CD4-positive, CD25-positive, alpha-beta regulatory T cell (primary cell): ENCODE results near the gene TEAD4. TPM values are rescaled to one million over a fixed set of nuclear protein-coding genes. Genes with fewer than 3 reads are reported as not detected.

Experiments used
- ATAC-seq, 2 donors: fragments of 150-1000 bp; cut with Tn5 transposase; one replicate each; pipeline ENCODE4 v1.10.0; 2021; ENCODE audit warnings: low read depth in 2 of 2, moderate number of reproducible peaks in 2 of 2, moderate library complexity in 1 of 2
- DNase-seq, 3 donors: peaks; one replicate each; pipeline versions ENCODE4 v3.0.0 to v3.0.0-alpha.2; 2012 to 2022; ENCODE audit warnings: mixed read lengths in 1 of 3
- H3K27ac ChIP-seq: one replicate; pipeline ENCODE4 v1.7.0; 2013; ENCODE audit warnings: mild to moderate bottlenecking, low read length; ENCODE audit not compliant: insufficient read depth, poor library complexity, severe bottlenecking
- H3K27me3 ChIP-seq: one replicate; pipeline ENCODE4 v1.7.0; 2013; ENCODE audit warnings: low read length; ENCODE audit not compliant: control insufficient read depth, insufficient read depth
- H3K36me3 ChIP-seq: one replicate; pipeline ENCODE4 v1.7.0; 2013; ENCODE audit warnings: mild to moderate bottlenecking, low read length, moderate library complexity; ENCODE audit not compliant: control insufficient read depth, insufficient read depth
- H3K4me1 ChIP-seq: 2 replicates; pipeline ENCODE4 v1.7.0; 2013; ENCODE audit warnings: mild to moderate bottlenecking, low read length; ENCODE audit not compliant: insufficient read depth, control insufficient read depth, poor library complexity, severe bottlenecking
- H3K4me3 ChIP-seq: one replicate; pipeline ENCODE4 v1.7.0; 2013; ENCODE audit warnings: low read depth, mild to moderate bottlenecking, low read length, moderate library complexity
- H3K9me3 ChIP-seq, 2 experiments: 1 replicate in 1 of 2; 2 replicates in 1 of 2; pipeline ENCODE4 v1.7.0; 2013; ENCODE audit warnings: low read length in 2 of 2, mild to moderate bottlenecking in 1 of 2, moderate library complexity in 1 of 2; ENCODE audit not compliant: control insufficient read depth in 2 of 2
- H3K27ac Mint-ChIP-seq, 3 donors: one replicate each; pipeline ENCODE4 v1.8.0; 2020 to 2022; ENCODE audit warnings: mild to moderate bottlenecking in 3 of 3, mixed read lengths in 3 of 3, moderate library complexity in 2 of 3
- H3K27me3 Mint-ChIP-seq: one replicate; pipeline ENCODE4 v1.8.0; 2022; ENCODE audit warnings: mild to moderate bottlenecking, mixed read lengths
- H3K36me3 Mint-ChIP-seq: one replicate; pipeline ENCODE4 v1.8.0; 2020; ENCODE audit warnings: mixed read lengths
- H3K4me1 Mint-ChIP-seq, 4 donors: one replicate each; pipeline ENCODE4 v1.8.0; 2020 to 2022; ENCODE audit warnings: mixed read lengths in 4 of 4, mild to moderate bottlenecking in 1 of 4
- H3K4me3 Mint-ChIP-seq, 4 donors: one replicate each; pipeline ENCODE4 v1.8.0; 2020 to 2022; ENCODE audit warnings: mild to moderate bottlenecking in 4 of 4, mixed read lengths in 4 of 4, moderate library complexity in 3 of 4
- H3K9me3 Mint-ChIP-seq, 7 donors: one replicate each; pipeline ENCODE4 v1.8.0; 2020 to 2022; ENCODE audit warnings: mixed read lengths in 7 of 7, mild to moderate bottlenecking in 3 of 7, moderate library complexity in 2 of 7
- polyA plus RNA-seq, 4 donors: library from polyadenylated mRNA; unstranded; fragments of 300-500 nt; fragmentation: Illumina TruSeq; gene quantifications; one replicate each; pipeline ENCODE4 v1.2.3, GENCODE V29; 2021
- total RNA-seq: library from RNA; stranded (reverse); gene quantifications from one replicate; pipeline ENCODE4 v1.2.3, GENCODE V29; 2022

Gene TEAD4
- total and polyA plus RNA-seq, 5 donors from 2014 or later = not detected

- Histone ChIP-seq H3K36me3 (no peaks in the 10 kb centered on the region), H3K27me3 (no peaks in the 10 kb centered on the region), H3K4me1 (no peaks in the 10 kb centered on the region), H3K4me3 (no peak overlapping the region), H3K9me3 (peaks cover 0 to 3% of the 10 kb centered on the region in 2 experiments), H3K27ac (no peak overlapping the region)
- peaks cover 0 to 7% (median 0%) of the 10 kb centered on the region in 7 donors for H3K9me3 Mint-ChIP-seq
- H3K4me1 Mint-ChIP-seq = no peaks in the 10 kb centered on the region
- H3K27ac Mint-ChIP-seq = no peak overlapping the region
- H3K4me3 Mint-ChIP-seq = no peak overlapping the region
- peaks cover 4% of the 10 kb centered on the region for H3K27me3 Mint-ChIP-seq
- ATAC-seq (no peak), DNase-seq (no peak)
- H3K36me3 Mint-ChIP-seq = no peaks in the 10 kb centered on the region
These were observed 33.5 kb downstream of the TEAD4 start for GRCh38 chr12:2992724-2993123.

GRCh38 chr12:2997989-2998670 is 38.9 kb downstream of the TEAD4 start:
- no peaks in the 10 kb centered on the region for H3K4me1 ChIP-seq
- no peak overlapping the region for H3K27ac ChIP-seq
- no peaks in the 10 kb centered on the region for H3K9me3 ChIP-seq
- H3K27me3 ChIP-seq = no peaks in the 10 kb centered on the region
- H3K27me3 Mint-ChIP-seq = no peaks in the 10 kb centered on the region
- H3K4me1 Mint-ChIP-seq = no peaks in the 10 kb centered on the region
- no peak overlapping the region for H3K4me3 ChIP-seq
- H3K36me3 ChIP-seq = no peaks in the 10 kb centered on the region
- peaks cover 0 to 2% (median 0%) of the 10 kb centered on the region in 7 donors for H3K9me3 Mint-ChIP-seq
- peak overlapping the region in 1 of 3 donors; percentile 38 for H3K27ac Mint-ChIP-seq
- ATAC-seq (no peak), DNase-seq (no peak)
- H3K36me3 Mint-ChIP-seq = no peaks in the 10 kb centered on the region
- no peak overlapping the region for H3K4me3 Mint-ChIP-seq

- H3K27me3 Mint-ChIP-seq = no peaks in the 10 kb centered on the region
- Histone ChIP-seq H3K4me3 (no peak overlapping the region), H3K27ac (no peak overlapping the region), H3K27me3 (no peaks in the 10 kb centered on the region), H3K9me3 (no peaks in the 10 kb centered on the region), H3K36me3 (no peaks in the 10 kb centered on the region), H3K4me1 (no peaks in the 10 kb centered on the region)
- H3K36me3 Mint-ChIP-seq = no peaks in the 10 kb centered on the region
- H3K4me3 Mint-ChIP-seq = no peak overlapping the region
- H3K9me3 Mint-ChIP-seq = peaks cover 0 to 2% (median 0%) of the 10 kb centered on the region in 7 donors
- no peak overlapping the region for H3K27ac Mint-ChIP-seq
- no peaks in the 10 kb centered on the region for H3K4me1 Mint-ChIP-seq
- ATAC-seq = no peak
- no peak for DNase-seq
These were observed 39.6 kb downstream of the TEAD4 start for GRCh38 chr12:2998789-2999264.

- ATAC-seq (no peak), DNase-seq (no peak)
- Mint-ChIP-seq H3K27me3 (no peaks in the 10 kb centered on the region), H3K4me1 (no peaks in the 10 kb centered on the region), H3K27ac (no peak overlapping the region), H3K36me3 (no peaks in the 10 kb centered on the region), H3K9me3 (peaks cover 0 to 2% (median 0%) of the 10 kb centered on the region in 7 donors), H3K4me3 (no peak overlapping the region)
- no peaks in the 10 kb centered on the region for H3K36me3 ChIP-seq
- H3K4me3 ChIP-seq = no peak overlapping the region
- no peak overlapping the region for H3K27ac ChIP-seq
- no peaks in the 10 kb centered on the region for H3K9me3 ChIP-seq
- H3K27me3 ChIP-seq = no peaks in the 10 kb centered on the region
- H3K4me1 ChIP-seq = no peaks in the 10 kb centered on the region
These were observed 40.2 kb downstream of the TEAD4 start for GRCh38 chr12:2999265-2999841.

GRCh38 chr12:3000548-3001275 is 41.5 kb downstream of the TEAD4 start:
- Histone ChIP-seq H3K27me3 (no peaks in the 10 kb centered on the region), H3K4me1 (no peaks in the 10 kb centered on the region), H3K4me3 (no peak overlapping the region), H3K27ac (no peak overlapping the region), H3K36me3 (no peaks in the 10 kb centered on the region), H3K9me3 (no peaks in the 10 kb centered on the region)
- Mint-ChIP-seq H3K27me3 (no peaks in the 10 kb centered on the region), H3K36me3 (no peaks in the 10 kb centered on the region), H3K9me3 (peaks cover 0 to 2% (median 0%) of the 10 kb centered on the region in 7 donors), H3K27ac (no peak overlapping the region), H3K4me3 (no peak overlapping the region), H3K4me1 (no peaks in the 10 kb centered on the region)
- DNase-seq (no peak), ATAC-seq (no peak)

GRCh38 chr12:3002646-3003045 is 43.4 kb downstream of the TEAD4 start:
- H3K27ac ChIP-seq = no peak overlapping the region
- DNase-seq (no peak), ATAC-seq (no peak)
- no peak overlapping the region for H3K27ac Mint-ChIP-seq
- no peaks in the 10 kb centered on the region for H3K27me3 Mint-ChIP-seq
- H3K4me3 Mint-ChIP-seq = no peak overlapping the region
- H3K27me3 ChIP-seq = no peaks in the 10 kb centered on the region
- H3K36me3 Mint-ChIP-seq = no peaks in the 10 kb centered on the region
- no peaks in the 10 kb centered on the region for H3K36me3 ChIP-seq
- no peak overlapping the region for H3K4me3 ChIP-seq
- no peaks in the 10 kb centered on the region for H3K4me1 Mint-ChIP-seq
- H3K9me3 ChIP-seq = no peaks in the 10 kb centered on the region
- H3K4me1 ChIP-seq = no peaks in the 10 kb centered on the region
- peaks cover 0 to 2% (median 0%) of the 10 kb centered on the region in 7 donors for H3K9me3 Mint-ChIP-seq

GRCh38 chr12:3003357-3003992 is 44.3 kb downstream of the TEAD4 start:
- H3K36me3 Mint-ChIP-seq = no peaks in the 10 kb centered on the region
- no peaks in the 10 kb centered on the region for H3K27me3 Mint-ChIP-seq
- H3K9me3 Mint-ChIP-seq = peaks cover 0 to 2% (median 0%) of the 10 kb centered on the region in 7 donors

More at GRCh38 chr12:3003357-3003992, 44.3 kb downstream of the TEAD4 start:
- DNase-seq = no peak
- Histone ChIP-seq H3K4me1 (no peaks in the 10 kb centered on the region), H3K36me3 (no peaks in the 10 kb centered on the region), H3K9me3 (no peaks in the 10 kb centered on the region), H3K27me3 (no peaks in the 10 kb centered on the region), H3K4me3 (no peak overlapping the region), H3K27ac (no peak overlapping the region)
- Mint-ChIP-seq H3K27ac (no peak overlapping the region), H3K4me1 (no peaks in the 10 kb centered on the region), H3K4me3 (no peak overlapping the region)
- no peak for ATAC-seq
